GM12892 (cell line): ENCODE data around the gene ABCC6.

Source experiments
- POLR2A ChIP-seq: IDR thresholded peaks from 2 replicates; pipeline ENCODE4 v1.6.1; 2011; ENCODE audit warnings: low read depth, low read length, control low read depth
- POLR2AphosphoS5 ChIP-seq: IDR thresholded peaks from 2 replicates; pipeline ENCODE4 v1.6.1; 2011; ENCODE audit warnings: low read depth, low read length, control low read depth
- TAF1 ChIP-seq: IDR thresholded peaks from 2 replicates; pipeline ENCODE4 v1.6.1; 2011; ENCODE audit warnings: low read depth, mild to moderate bottlenecking, control low read depth, low read length, borderline replicate concordance

GRCh38 chr16:16155234-16155633 is 68.1 kb downstream of the ABCC6 start:
- TF ChIP-seq TAF1 (no peak), POLR2AphosphoS5 (no peak), POLR2A (no peak)
